ENCODE data around the gene CALM1.
"Not testable (repeated sequence)": the region's sequence is repeated elsewhere in the genome, so short reads cannot be mapped to it uniquely, and the experiment has no call there.

Gene CALM1

GRCh38 chr14:90383731-90384542 lies 12.9 kb upstream of the CALM1 start:
- DNase-seq, result no peak

GRCh38 chr14:90384543-90384911 lies 12.3 kb upstream of the CALM1 start:
- DNase-seq, result no peak

GRCh38 chr14:90386321-90386720 lies 10.5 kb upstream of the CALM1 start:
- no peak for DNase-seq

- no peak for DNase-seq
Measured at GRCh38 chr14:90387206-90387760, 9.5 kb upstream of the CALM1 start.

GRCh38 chr14:90388437-90388836 lies 8.4 kb upstream of the CALM1 start:
- DNase-seq, result no peak

- no peak for DNase-seq
Measured at GRCh38 chr14:90388982-90389381, 7.8 kb upstream of the CALM1 start.

- DNase-seq, result no peak
Measured at GRCh38 chr14:90393966-90394365, 2.9 kb upstream of the CALM1 start.

GRCh38 chr14:90394782-90395181 lies 2.0 kb upstream of the CALM1 start:
- DNase-seq, result not testable (repeated sequence)

GRCh38 chr14:90397425-90398314 lies 841 bp downstream of the CALM1 start:
- DNase-seq, result no peak

- no peak for DNase-seq
Measured at GRCh38 chr14:90398315-90398839, 1.5 kb downstream of the CALM1 start.

- no peak for DNase-seq
Measured at GRCh38 chr14:90398841-90399540, 2.2 kb downstream of the CALM1 start.

GRCh38 chr14:90399541-90400444 lies 3.0 kb downstream of the CALM1 start:
- DNase-seq, result peak; percentile 66 to 95

- DNase-seq, result no peak
Measured at GRCh38 chr14:90400904-90401561, 4.2 kb downstream of the CALM1 start.

GRCh38 chr14:90402016-90402415 lies 5.2 kb downstream of the CALM1 start:
- no peak for DNase-seq

- DNase-seq, result no peak
Measured at GRCh38 chr14:90403065-90403464, 6.2 kb downstream of the CALM1 start.

GRCh38 chr14:90405101-90405500 lies 8.3 kb downstream of the CALM1 start:
- DNase-seq, result no peak

GRCh38 chr14:90405755-90406154 lies 8.9 kb downstream of the CALM1 start:
- DNase-seq, result no peak

GRCh38 chr14:90406384-90406798 lies 9.6 kb downstream of the CALM1 start:
- DNase-seq, result no peak

- no peak for DNase-seq
Measured at GRCh38 chr14:90407230-90407629, 10.4 kb downstream of the CALM1 start.

- no peak for DNase-seq
Measured at GRCh38 chr14:90408713-90409112, 11.9 kb downstream of the CALM1 start.

GRCh38 chr14:90409209-90409730 lies 12.4 kb downstream of the CALM1 start:
- no peak for DNase-seq
